Measurements from ENCODE around the gene CBARP. TPM values are rescaled to one million over a fixed set of nuclear protein-coding genes. Genes with fewer than 3 reads are reported as not detected.

The CBARP gene
- total and polyA plus RNA-seq, 2 of the 13 experiments (the other 11 are each of a cell fraction or from before 2014, with no cell fraction given): 1.2 to 1.4 TPM

- 0 out of 2 replicates have a peak, but pooled peaks have one; percentile 61 for TF ChIP-seq PLSCR1 (CRISPR knock-in tag; IDR thresholded peaks at IDR 0.05; ENCODE audit: borderline replicate concordance)
- TF ChIP-seq POGK (CRISPR knock-in tag; conservative IDR thresholded peaks at IDR 0.05): peak; percentile 89
- TF ChIP-seq KAT8 (CRISPR knock-in tag; IDR thresholded peaks at IDR 0.05): peak; percentile 80; the same call in 1 of the 2 replicates
- TF ChIP-seq CEBPZ (IDR thresholded peaks at IDR 0.05; ENCODE audit: low read length): no peak
- TF ChIP-seq FLYWCH1 (CRISPR knock-in tag; IDR thresholded peaks at IDR 0.05): no peak
- no peak for TF ChIP-seq CBX1 (IDR thresholded peaks at IDR 0.05; ENCODE audit: low read depth)
- peak; percentile 46; the same call in 1 of the 2 replicates for TF ChIP-seq PHF21A (CRISPR knock-in tag; IDR thresholded peaks at IDR 0.05)
- no peak for TF ChIP-seq SP1 (IDR thresholded peaks at IDR 0.05)
- peak; percentile 75 for TF ChIP-seq SP1 (CRISPR knock-in tag; IDR thresholded peaks at IDR 0.05)
- TF ChIP-seq ZMAT3 (CRISPR knock-in tag; conservative IDR thresholded peaks at IDR 0.05): peak; percentile 51; the same call in 1 of the 2 replicates
- TF ChIP-seq TMF1 (CRISPR knock-in tag; IDR thresholded peaks at IDR 0.05; ENCODE audit: low read depth): peak; percentile 94
- no peak for TF ChIP-seq ZNF430 (CRISPR knock-in tag; IDR thresholded peaks at IDR 0.05)
- TF ChIP-seq ZNF772 (CRISPR knock-in tag; IDR thresholded peaks at IDR 0.05): peak; percentile 50; the same call in 1 of the 2 replicates
- peak; percentile 85 for TF ChIP-seq IRX3 (CRISPR knock-in tag; IDR thresholded peaks at IDR 0.05; ENCODE audit: borderline replicate concordance, low read depth)
- peak; percentile 72 for TF ChIP-seq TAF15 (IDR thresholded peaks at IDR 0.05; ENCODE audit: low read depth, low read length, poor library complexity, severe bottlenecking)
- TF ChIP-seq HNRNPH1 (optimal IDR thresholded peaks at IDR 0.05; ENCODE audit: low read depth, low read length): no peak
- TF ChIP-seq ZFP91 (CRISPR knock-in tag; IDR thresholded peaks at IDR 0.05; ENCODE audit: borderline replicate concordance): peak; percentile 61
- no peak; the same call in 1 of the 2 replicates for TF ChIP-seq NCOR1 (IDR thresholded peaks at IDR 0.05; ENCODE audit: borderline replicate concordance, low read length)
- 0 out of 2 replicates have a peak, but pooled peaks have one; percentile 17 for TF ChIP-seq DZIP1 (CRISPR knock-in tag; IDR thresholded peaks at IDR 0.05)
These were observed 37.6 kb upstream of the CBARP start, which contains the start of gene FAM174C (continued) for GRCh38 chr19:1275260-1275975.
